HEK293T (cell line): Measurements from ENCODE around the gene MYO15A.

Source experiments
- ARNT ChIP-seq: fragments of 450-650 bp; IDR thresholded peaks from 2 replicates; pipeline ENCODE4 v1.6.1; 2017; ENCODE audit warnings: mild to moderate bottlenecking
- FOXA1 ChIP-seq: fragments of 450-650 bp; IDR thresholded peaks from 2 replicates; pipeline ENCODE4 v1.6.1; 2016; ENCODE audit warnings: mild to moderate bottlenecking
- FOXK2 ChIP-seq: fragments of 450-650 bp; IDR thresholded peaks from 2 replicates; pipeline ENCODE4 v1.6.1; 2016; ENCODE audit warnings: mild to moderate bottlenecking
- FOXM1 ChIP-seq: fragments of 450-650 bp; IDR thresholded peaks from 2 replicates; pipeline ENCODE4 v1.6.1; 2017; ENCODE audit warnings: mild to moderate bottlenecking, borderline replicate concordance
- LEF1 ChIP-seq: fragments of 450-650 bp; IDR thresholded peaks from 2 replicates; pipeline ENCODE4 v1.6.1; 2017; ENCODE audit warnings: mild to moderate bottlenecking, borderline replicate concordance
- PKNOX1 ChIP-seq: fragments of 450-650 bp; IDR thresholded peaks from 2 replicates; pipeline ENCODE4 v1.6.1; 2016
- SP1 ChIP-seq: fragments of 450-650 bp; IDR thresholded peaks from 2 replicates; pipeline ENCODE4 v1.6.1; 2017
- SUZ12 ChIP-seq: fragments of 450-650 bp; IDR thresholded peaks from 2 replicates; pipeline ENCODE4 v1.6.1; 2016; ENCODE audit warnings: mild to moderate bottlenecking

GRCh38 chr17:18183334-18184142, 75.0 kb downstream of the MYO15A start, which contains the start of gene ALKBH5:
- TF ChIP-seq SP1 (no peak), FOXA1 (no peak), LEF1 (no peak), SUZ12 (no peak), FOXK2 (no peak), FOXM1 (no peak), ARNT (peak; percentile 21; the same call in 1 of the 2 replicates), PKNOX1 (peak; percentile 100)
